ENCODE data around the gene DDX46.
"Not testable (repeated sequence)": the region's sequence is repeated elsewhere in the genome, so short reads cannot be mapped to it uniquely, and the experiment has no call there.

DDX46 gene

DNA sequence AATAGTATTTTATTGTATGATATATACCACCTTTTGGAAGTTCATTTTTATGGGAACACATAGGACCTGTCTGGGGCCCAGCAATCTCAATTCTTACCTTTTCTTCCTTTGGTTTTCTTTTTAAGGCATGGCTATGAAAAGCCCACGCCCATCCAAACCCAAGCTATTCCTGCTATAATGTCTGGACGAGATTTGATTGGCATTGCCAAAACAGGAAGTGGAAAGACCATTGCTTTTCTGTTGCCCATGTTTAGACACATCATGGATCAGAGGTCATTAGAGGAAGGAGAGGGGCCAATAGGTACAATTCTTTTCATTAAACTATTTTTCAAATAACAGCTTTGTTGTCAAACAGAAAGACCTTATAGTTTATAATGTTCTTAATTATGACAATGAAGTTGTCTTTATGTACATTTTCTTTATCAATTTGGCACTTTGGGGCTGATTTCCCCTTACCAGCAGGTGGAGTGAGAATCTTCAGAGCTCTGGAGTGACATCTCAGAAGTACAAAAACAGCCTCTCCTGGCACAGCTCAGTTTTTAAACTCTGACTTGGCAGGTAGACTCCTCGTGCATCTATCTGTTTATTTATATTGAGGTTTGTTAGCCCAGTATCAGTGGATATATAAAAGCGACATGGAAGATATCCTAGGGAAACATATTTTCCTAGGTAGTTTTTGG lies 25.8 kb downstream of the DDX46 start:
- no peak for DNase-seq (ENCODE audit: low spot score)

- DNase-seq (ENCODE audit: low spot score): no peak
Measured at GRCh38 chr5:134784946-134785620, 26.5 kb downstream of the DDX46 start.

DNA sequence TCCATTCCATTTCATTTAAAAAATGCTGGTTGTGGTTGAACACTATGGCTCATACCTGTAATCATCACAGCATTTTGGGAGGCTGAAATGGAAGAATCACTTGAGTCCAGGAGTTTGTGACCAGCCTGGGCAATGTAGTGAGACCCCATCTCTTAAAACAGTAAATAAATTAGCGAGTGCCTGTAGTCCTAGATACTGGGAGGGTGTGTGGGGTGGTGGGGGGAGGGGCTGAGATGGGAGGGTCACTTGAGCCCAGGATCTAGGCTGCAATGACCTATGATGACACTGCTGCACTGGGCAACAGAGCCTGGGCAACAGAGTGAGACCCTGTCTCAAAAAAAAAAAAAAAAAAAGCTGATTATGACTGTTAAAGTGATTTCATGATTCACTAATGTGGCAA lies 29.1 kb downstream of the DDX46 start:
- DNase-seq (ENCODE audit: low spot score): no peak

GRCh38 chr5:134791580-134791979 lies 33.0 kb downstream of the DDX46 start:
- no peak for DNase-seq (ENCODE audit: low spot score)

DNA sequence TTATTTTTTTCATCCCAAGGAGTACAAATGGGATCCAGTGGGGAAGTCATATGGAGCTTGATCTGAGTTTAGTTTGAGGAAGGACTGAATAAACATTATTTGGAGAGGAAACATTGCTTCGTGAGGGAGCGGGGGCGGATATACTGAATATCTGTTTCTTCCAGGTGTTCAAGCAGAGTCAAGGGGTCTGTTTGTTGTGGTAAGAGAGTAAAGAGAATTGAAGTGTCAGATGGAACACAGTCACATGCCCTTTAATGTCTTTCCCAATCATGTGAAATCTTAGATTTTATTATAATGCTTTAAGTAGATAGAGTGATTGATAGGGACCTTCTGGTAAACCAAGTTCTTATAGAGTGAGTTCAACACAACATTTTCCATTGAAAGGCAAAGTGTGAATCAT lies 33.7 kb downstream of the DDX46 start:
- DNase-seq (ENCODE audit: low spot score): no peak

- no peak for DNase-seq (ENCODE audit: low spot score)
Measured at GRCh38 chr5:134793111-134793510, 34.5 kb downstream of the DDX46 start.

DNA sequence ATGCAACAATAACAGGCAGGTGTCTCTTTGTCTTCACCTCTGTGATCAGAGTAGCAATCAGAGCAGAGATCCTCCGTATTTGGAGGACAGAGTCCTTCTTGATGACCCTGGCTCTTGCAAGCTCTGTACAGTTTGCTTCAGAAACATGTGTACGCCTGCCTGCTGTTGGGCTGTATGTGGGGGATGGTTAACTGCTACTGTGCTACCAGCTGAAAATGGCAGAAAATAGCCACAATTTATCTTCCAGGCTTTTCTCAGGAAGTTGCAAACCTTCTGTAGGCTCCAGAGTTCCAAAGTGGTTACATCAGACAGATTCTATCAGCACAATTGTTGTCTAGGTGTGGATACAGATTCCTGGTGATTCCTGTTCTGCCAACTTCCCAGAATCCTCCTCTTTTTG lies 35.5 kb downstream of the DDX46 start:
- no peak for DNase-seq (ENCODE audit: low spot score)

DNA sequence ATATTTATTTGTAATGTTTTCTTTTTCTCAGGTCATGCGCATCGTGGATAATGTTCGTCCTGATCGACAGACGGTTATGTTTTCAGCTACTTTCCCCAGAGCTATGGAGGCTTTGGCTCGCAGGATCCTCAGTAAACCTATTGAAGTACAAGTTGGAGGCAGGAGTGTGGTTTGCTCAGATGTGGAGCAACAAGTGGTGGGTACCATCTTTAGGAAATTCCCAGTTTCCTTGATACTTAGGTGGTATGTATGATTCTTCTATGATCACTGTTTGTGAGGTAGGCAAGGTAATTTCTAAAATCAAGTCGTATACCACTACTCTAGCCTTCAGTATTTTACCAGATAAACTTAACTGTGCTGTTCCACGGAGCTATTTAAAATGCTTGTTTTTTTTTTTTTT lies 36.2 kb downstream of the DDX46 start:
- no peak for DNase-seq (ENCODE audit: low spot score)

DNA sequence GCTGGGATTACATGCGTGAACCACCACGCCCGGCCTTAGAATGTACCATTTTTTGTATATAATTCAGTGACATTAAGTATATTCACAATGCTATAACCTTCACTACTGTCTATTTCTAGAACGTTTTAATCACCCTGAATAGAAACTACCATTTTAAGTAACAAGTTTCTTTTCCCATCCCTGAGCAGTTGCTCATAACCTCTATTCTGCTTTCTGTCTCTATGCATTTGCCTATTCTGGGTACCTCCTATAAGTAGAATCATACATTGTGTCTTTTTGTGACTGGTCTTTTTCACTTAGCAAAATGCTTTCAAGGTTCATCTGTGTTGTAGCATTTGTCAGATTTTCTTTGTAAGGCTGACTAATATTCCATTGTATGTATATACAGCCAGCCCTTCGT lies 39.9 kb downstream of the DDX46 start:
- no peak for DNase-seq (ENCODE audit: low spot score)

GRCh38 chr5:134803821-134804220 lies 45.2 kb downstream of the DDX46 start:
- no peak for DNase-seq (ENCODE audit: low spot score)

DNA sequence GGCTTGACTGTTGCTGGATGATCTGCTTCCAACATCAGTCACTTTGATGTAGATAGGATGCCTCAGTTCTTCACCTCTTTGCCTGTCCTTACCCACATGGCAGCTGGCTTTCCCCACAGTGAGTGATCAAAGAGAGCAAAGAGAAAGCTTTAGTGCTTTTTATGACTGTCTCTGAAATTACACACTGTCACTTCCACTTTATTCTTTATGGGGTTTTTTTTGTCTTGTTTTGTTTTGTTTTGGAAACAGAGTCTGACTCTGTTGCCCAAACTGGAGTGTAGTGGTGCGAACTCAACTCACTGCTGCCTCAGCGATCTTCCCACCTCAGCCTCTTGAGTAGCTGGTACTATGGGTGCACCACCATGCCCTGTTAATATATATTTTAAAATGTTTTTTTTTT lies 54.8 kb downstream of the DDX46 start:
- no peak for DNase-seq (ENCODE audit: low spot score)

- no peak for DNase-seq (ENCODE audit: low spot score)
Measured at GRCh38 chr5:134813827-134814226, 55.2 kb downstream of the DDX46 start.

- no peak for DNase-seq (ENCODE audit: low spot score)
Measured at GRCh38 chr5:134817006-134817405, 58.4 kb downstream of the DDX46 start.

GRCh38 chr5:134818776-134819175 lies 60.2 kb downstream of the DDX46 start:
- DNase-seq (ENCODE audit: low spot score): no peak

- DNase-seq (ENCODE audit: low spot score): no peak
Measured at GRCh38 chr5:134819407-134819963, 60.9 kb downstream of the DDX46 start.

DNA sequence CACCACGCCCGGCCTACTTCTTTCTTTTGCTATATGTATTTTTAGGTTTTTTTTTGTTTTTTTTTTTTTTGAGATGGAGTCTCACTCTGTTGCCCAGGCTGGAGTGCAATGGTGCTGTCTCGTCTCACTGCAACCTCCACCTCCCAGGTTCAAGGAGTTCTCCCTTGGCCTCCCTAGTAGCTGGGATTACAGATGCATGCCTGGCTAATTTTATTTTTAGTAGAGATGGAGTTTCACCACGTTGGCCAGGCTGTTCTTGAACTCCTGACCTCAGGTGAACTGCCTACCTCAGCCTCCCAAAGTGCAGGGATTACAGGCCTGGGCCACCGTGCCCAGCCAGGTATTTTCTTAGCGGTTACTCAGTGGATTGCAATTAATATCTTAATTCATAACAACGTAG lies 63.3 kb downstream of the DDX46 start:
- no peak for DNase-seq (ENCODE audit: low spot score)

GRCh38 chr5:134824681-134825080 lies 66.1 kb downstream of the DDX46 start:
- DNase-seq (ENCODE audit: low spot score): no peak

- no peak for DNase-seq (ENCODE audit: low spot score)
Measured at GRCh38 chr5:134825212-134825611, 66.6 kb downstream of the DDX46 start.

DNA sequence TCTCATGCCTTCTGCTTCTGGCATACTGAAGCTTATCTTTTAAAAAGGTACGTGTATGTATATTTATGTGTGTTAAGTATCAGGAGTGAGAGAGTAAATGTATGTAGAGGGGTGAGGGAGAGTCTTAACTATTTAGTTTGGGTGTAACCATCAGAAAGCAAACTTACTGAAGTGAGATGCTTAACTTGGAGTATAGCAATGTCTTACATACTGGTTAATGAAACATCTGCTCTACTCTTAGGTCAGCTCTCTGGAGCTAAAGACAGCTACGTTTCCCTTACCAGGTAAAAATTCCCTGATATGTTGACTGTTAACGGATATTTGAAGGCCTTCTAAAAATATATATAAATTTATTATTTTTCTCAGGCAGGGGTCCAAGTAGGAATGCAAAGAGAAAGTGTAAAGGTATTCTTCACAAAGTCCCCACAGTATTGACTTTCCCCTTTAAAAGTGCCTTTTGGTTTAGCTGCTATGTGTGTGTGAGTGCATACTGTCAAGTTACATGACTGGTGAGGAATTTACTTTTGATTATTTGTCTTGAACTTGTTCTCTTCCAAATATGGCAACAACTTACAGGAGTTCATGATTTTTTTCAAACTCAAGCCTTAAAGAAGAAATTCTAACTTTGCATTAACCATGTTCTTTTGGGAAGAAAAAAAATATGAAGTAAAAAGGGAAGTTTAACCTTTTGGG lies 74.9 kb downstream of the DDX46 start:
- no peak for DNase-seq (ENCODE audit: low spot score)

GRCh38 chr5:134835623-134836022 lies 77.0 kb downstream of the DDX46 start:
- DNase-seq (ENCODE audit: low spot score): no peak

- no peak for DNase-seq (ENCODE audit: low spot score)
Measured at GRCh38 chr5:134837530-134838181, 79.1 kb downstream of the DDX46 start.

GRCh38 chr5:134838361-134838760 lies 79.8 kb downstream of the DDX46 start:
- not testable (repeated sequence) for DNase-seq (ENCODE audit: low spot score)

DNA sequence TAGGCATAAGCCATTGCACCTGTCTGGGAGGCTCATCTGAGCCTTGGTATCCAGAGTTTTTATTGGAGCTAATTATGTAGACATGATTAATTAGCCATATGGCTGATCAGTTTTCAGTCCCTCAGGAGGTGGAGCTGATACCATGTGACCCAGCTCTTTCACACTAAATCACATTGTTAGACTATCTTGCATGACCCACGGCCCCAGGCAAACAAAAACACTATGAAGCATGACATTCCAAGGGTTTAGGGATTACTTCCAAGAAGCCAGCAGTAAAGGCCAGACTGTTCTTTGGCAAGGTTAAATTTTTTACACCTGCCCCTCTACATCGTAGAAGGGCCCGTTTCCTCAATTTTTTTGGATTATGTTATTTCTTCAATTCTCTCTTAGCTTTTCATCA lies 82.2 kb downstream of the DDX46 start:
- no peak for DNase-seq (ENCODE audit: low spot score)
